Stimulated activated CD8-positive, alpha-beta memory T cell treated with anti-CD3 and anti-CD28 coated beads, Interleukin-15, amount 100 ng/mL, for 4 hours (primary cell): ENCODE data around the gene KCNQ5.

Source experiments
- DNase-seq, 2 donors: peaks; one replicate each; pipeline ENCODE4 v3.0.0-alpha.2; 2020; ENCODE audit warnings: low read depth in 2 of 2

KCNQ5 gene

DNA sequence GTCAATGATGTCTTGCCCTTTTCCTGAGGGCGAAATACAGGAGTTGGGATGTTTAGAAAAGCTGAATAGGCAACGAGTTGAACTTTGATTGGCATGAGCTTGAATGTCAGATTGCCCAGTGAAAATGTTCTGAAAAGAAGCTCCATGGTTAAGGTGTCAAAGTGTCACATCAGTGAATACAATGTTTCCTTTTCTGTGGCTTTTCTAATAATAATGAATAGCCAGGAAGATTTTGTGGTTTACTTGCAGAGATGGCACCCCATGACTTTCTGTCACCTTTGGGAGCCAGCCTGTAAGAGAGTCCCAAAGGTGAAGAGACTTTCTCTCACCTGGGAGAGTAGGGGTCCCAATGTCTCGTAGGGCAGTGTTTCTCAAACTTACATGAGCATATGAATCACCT lies 119.2 kb downstream of the KCNQ5 start:
- DNase-seq = no peak

GRCh38 chr6:72742001-72742673 lies 120.3 kb downstream of the KCNQ5 start:
- DNase-seq = no peak

GRCh38 chr6:72746276-72746675 lies 124.4 kb downstream of the KCNQ5 start:
- no peak for DNase-seq

DNA sequence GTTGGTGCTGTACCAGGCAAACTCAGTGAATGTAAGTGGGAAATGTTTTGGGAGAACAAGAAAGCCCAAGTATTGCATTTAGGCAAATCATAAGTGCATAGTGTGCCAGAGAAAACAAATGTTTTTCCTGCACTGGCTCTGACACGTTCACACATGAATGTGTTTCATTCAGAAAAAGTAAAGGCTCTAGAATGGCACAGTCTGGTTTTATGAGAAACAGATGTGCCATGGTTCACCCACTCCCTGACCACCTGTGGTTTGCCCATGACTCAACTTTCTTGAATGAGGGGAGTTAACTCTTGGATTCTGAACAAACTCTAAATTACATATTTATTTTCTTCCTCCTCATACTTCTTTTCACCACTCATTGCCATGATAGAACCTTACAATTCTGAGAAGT lies 126.9 kb downstream of the KCNQ5 start:
- no peak for DNase-seq

- no peak for DNase-seq
These were observed 133.9 kb downstream of the KCNQ5 start for GRCh38 chr6:72755752-72756151.

- no peak for DNase-seq
These were observed 135.2 kb downstream of the KCNQ5 start for GRCh38 chr6:72757048-72757447.

DNA sequence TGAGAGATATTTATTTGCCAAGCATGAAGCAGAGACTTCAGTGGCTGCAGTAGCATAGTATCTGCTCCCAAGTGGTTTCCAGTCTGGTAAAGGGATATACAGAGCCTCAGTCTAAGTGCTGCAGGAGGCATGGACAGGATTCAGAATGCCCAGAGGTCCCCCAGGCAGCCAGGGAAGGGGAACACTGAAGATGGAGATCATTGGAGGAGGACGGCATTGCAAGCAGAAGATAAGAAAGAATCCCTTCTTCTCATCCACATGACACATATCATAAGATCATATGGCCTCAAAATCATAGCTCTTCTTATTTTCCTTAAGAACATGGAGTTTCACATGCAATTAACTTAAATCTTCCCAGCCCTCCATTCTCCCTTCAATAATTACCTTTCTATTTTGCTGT lies 136.1 kb downstream of the KCNQ5 start:
- DNase-seq = no peak

DNA sequence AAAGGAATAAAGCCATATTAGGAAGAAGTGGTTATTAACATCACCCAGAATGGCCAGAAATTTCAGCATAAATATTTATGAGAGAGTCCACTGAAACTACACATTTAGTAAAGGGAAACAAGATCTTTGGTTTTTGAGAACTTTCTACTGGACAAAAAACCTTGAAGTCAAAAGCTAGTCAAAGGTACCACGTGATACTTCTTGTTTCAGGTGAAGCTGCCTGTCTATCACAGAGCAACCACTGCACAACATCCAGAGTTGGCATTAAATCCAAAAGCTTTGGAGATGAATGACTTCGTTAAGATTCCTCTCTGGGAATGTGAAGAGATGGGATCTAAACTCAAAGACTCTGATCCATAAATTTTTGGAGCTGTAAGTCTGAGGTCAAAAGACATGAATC lies 137.0 kb downstream of the KCNQ5 start:
- no peak for DNase-seq

GRCh38 chr6:72760114-72760793 lies 138.4 kb downstream of the KCNQ5 start:
- no peak for DNase-seq

GRCh38 chr6:72761761-72762160 lies 139.9 kb downstream of the KCNQ5 start:
- DNase-seq = no peak

DNA sequence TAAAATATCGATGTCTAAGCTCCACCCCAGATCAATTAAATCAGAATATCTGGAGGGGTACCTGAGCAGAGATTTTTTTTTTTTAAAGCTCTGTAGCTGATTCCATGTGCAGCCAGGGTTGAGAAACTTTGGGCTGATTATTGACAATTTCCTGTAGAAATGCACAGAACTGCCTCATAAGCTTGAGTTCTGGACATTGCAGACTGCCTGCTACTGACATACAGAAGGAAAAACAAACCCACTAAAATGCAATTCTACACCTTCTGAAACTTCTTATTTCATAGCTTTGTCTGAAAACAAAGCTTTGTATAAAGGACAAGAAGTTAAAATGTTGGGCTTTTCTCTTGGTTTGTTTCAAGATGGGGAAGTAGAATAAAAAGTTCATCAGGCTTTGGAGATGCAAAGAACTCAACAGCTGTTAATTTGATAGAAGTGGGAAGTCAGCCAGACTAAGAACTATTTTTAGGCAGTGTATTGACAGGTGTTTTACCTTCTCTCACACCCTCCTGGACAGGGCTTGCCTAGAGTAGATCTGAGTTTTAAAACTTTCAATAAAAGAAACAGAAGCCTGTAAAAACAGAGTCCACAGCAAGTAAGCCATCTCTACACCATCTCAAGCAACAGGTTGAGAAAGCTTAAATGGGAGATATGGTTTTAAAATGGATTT lies 147.7 kb downstream of the KCNQ5 start:
- no peak for DNase-seq

DNA sequence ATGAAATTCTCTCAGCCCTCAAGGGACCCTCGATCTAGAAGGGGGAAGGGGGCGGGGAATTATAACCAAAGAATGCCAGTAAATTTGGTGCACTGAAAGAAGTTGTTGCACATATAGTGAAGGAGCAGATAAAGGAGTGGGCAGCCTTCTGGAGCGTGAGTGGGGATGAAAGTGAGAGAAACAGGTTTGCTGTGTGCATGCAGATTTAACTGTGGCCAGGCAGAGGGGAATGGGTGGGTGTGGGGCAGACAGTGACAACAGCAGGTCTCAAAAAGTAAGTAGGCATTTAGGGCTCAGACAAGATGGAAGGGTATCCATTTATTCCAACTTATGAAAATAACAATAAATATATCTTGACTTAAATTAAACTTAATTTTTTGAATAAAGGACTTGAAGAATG lies 149.1 kb downstream of the KCNQ5 start:
- no peak for DNase-seq

GRCh38 chr6:72776456-72776855 lies 154.6 kb downstream of the KCNQ5 start:
- no peak for DNase-seq

GRCh38 chr6:72781624-72782023 lies 159.8 kb downstream of the KCNQ5 start:
- no peak for DNase-seq

DNA sequence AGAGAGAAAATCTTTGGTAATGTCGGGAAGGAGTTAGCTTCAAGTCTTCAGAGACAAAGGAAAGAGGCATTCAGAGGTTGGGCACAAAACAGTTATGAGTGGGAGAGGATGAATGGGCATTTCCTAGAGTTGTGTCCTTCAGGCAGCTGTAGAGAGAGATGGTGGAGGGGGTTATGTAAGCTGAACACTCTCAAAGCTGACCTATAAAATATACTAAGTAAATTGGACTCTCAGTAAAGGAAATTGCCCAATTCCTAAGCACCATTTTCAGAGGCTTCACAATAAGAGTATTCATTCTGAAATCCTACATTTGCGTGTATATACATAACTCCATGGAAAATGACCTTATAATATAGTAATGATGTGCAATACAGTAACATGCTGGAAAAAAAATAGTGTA lies 161.2 kb downstream of the KCNQ5 start:
- no peak for DNase-seq

- DNase-seq = no peak
These were observed 161.8 kb downstream of the KCNQ5 start for GRCh38 chr6:72783666-72784065.

- no peak for DNase-seq
These were observed 162.2 kb downstream of the KCNQ5 start for GRCh38 chr6:72784071-72784470.

GRCh38 chr6:72784581-72784980 lies 162.7 kb downstream of the KCNQ5 start:
- DNase-seq = no peak

GRCh38 chr6:72787391-72788031 lies 165.6 kb downstream of the KCNQ5 start:
- DNase-seq = no peak

DNA sequence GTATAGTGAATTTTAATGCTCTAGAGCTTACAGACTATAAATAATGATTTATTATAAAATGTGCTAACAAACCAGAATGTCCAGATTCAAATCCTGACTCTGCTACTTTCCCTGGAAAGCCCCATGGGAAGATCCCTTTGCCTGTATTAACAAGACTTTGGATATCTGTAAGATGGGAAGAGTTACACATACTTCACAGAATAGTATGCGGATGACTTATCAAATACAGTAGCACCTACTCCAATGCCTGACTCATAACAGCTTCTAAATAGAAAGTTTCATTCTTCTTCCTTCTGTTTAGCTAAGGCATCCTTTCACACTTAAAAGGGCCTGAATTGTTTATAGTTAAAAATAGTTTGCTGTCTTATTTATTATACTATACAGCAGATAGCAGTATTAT lies 166.3 kb downstream of the KCNQ5 start:
- DNase-seq = no peak

DNA sequence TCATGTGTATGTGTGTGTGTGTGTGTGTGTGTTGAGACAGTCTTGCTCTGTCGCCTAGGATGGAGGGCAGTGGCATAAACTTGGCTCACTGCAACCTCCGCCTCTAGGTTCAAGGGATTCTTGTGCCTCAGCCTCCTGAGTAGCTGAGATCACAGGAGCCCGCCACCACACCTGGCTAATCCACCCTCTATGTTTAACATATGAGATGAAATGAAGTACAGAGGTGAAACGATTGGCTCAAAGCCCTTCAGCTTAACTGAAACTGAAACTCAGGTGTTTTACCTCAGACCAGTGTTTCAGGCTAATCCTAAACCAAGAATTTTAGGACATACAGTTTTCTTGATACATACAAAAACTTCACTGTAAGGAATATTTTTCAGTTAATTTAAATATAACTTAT lies 167.3 kb downstream of the KCNQ5 start:
- no peak for DNase-seq

GRCh38 chr6:72792692-72793091 lies 170.8 kb downstream of the KCNQ5 start:
- DNase-seq = no peak
